IMR-90 (cell line): ENCODE data around the gene SPDYE4. TPM values are rescaled to one million over a fixed set of nuclear protein-coding genes. Genes with fewer than 3 reads are reported as not detected.

Source experiments
- ATAC-seq: fragments of 200-7000 bp; cut with Tn5 transposase; 2 replicates; pipeline ENCODE4 v1.9.1; 2020; ENCODE audit warnings: low read depth, mild to moderate bottlenecking, moderate library complexity
- BruUV-seq: library from RNA; stranded (reverse); fragments of 400-500 nt; replicated peaks from 2 replicates; lab custom pipeline; 2021; lab: Mats Ljungman, UMichigan
- CTCF ChIA-PET: fragments of 300-600 bp; formaldehyde crosslinking; extraction: SDS; loops from one replicate; lab custom pipeline; 2021; ENCODE audit warnings: antibody characterized with exemption; lab: Yijun Ruan, JAX
- POLR2A ChIA-PET: fragments of 300-600 bp; sonication (Branson Sonifier 250); formaldehyde crosslinking; loops from one replicate; lab custom pipeline; 2022; ENCODE audit warnings: antibody characterized with exemption; ENCODE audit not compliant: unreplicated experiment; lab: Charles Lee
- DNase-seq: peaks from one replicate; pipeline ENCODE4 v3.0.0; 2013
- H2AFZ ChIP-seq: replicated peaks from 2 replicates; pipeline ENCODE3; 2013; ENCODE audit warnings: low read length, mild to moderate bottlenecking; ENCODE audit not compliant: poor library complexity
- H2AK5ac ChIP-seq: 2 replicates; pipeline ENCODE4 v1.6.1; 2013; ENCODE audit warnings: low read depth, low read length, inconsistent platforms
- H2AK9ac ChIP-seq: replicated peaks from 2 replicates; pipeline ENCODE3; 2013; ENCODE audit warnings: mild to moderate bottlenecking, low read depth, low read length, moderate library complexity; ENCODE audit not compliant: poor library complexity
- H2BK120ac ChIP-seq: 2 replicates; pipeline ENCODE4 v1.6.1; 2013; ENCODE audit warnings: low read depth, low read length, inconsistent platforms
- H2BK15ac ChIP-seq: 3 replicates; pipeline ENCODE4 v1.6.1; 2013; ENCODE audit warnings: low read depth, low read length, inconsistent platforms
- H2BK20ac ChIP-seq: 2 replicates; pipeline ENCODE4 v1.6.1; 2013; ENCODE audit warnings: low read depth, mild to moderate bottlenecking, inconsistent platforms, low read length, moderate library complexity
- H2BK5ac ChIP-seq: 2 replicates; pipeline ENCODE4 v1.6.1; 2013; ENCODE audit warnings: mild to moderate bottlenecking, low read depth, low read length, inconsistent platforms; ENCODE audit not compliant: poor library complexity, severe bottlenecking
- H3K14ac ChIP-seq: replicated peaks from 2 replicates; pipeline ENCODE4 v1.6.1; 2013; ENCODE audit warnings: low read depth, low read length, inconsistent platforms
- H3K18ac ChIP-seq: 2 replicates; pipeline ENCODE4 v1.6.1; 2013; ENCODE audit warnings: low read depth, low read length, control low read depth
- H3K23ac ChIP-seq: 2 replicates; pipeline ENCODE4 v1.6.1; 2013; ENCODE audit warnings: low read depth, low read length, inconsistent platforms
- H3K27ac ChIP-seq: 2 replicates; pipeline ENCODE4 v1.5.1; 2013; ENCODE audit warnings: mild to moderate bottlenecking, control low read depth, low read length; ENCODE audit not compliant: insufficient read depth
- H3K27me3 ChIP-seq: 2 replicates; pipeline ENCODE4 v1.6.1; 2013; ENCODE audit warnings: low read length; ENCODE audit not compliant: control insufficient read depth, insufficient read depth
- H3K36me3 ChIP-seq: 2 replicates; pipeline ENCODE4 v1.6.1; 2013; ENCODE audit warnings: low read length, mixed read lengths; ENCODE audit not compliant: control insufficient read depth, insufficient read depth
- H3K4ac ChIP-seq: 2 replicates; pipeline ENCODE4 v1.6.1; 2013; ENCODE audit warnings: low read depth, low read length, inconsistent platforms
- H3K4me1 ChIP-seq: 2 replicates; pipeline ENCODE4 v1.6.1; 2013; ENCODE audit warnings: low read length, mixed read lengths; ENCODE audit not compliant: control insufficient read depth, insufficient read depth
- H3K4me2 ChIP-seq: 2 replicates; pipeline ENCODE4 v1.6.1; 2013; ENCODE audit warnings: low read depth, mild to moderate bottlenecking, control low read depth, low read length, moderate library complexity
- H3K4me3 ChIP-seq: 2 replicates; pipeline ENCODE4 v1.5.1; 2013; ENCODE audit warnings: low read depth, mild to moderate bottlenecking, control low read depth, low read length, moderate library complexity; ENCODE audit not compliant: insufficient read depth
- H3K56ac ChIP-seq: 2 replicates; pipeline ENCODE4 v1.6.1; 2013; ENCODE audit warnings: low read length, inconsistent platforms; ENCODE audit not compliant: insufficient read depth; ENCODE audit errors: extremely low read depth
- H3K79me1 ChIP-seq, 2 experiments: 2 replicates each; pipeline ENCODE4 v1.6.1; 2013; ENCODE audit warnings: low read length in 2 of 2, inconsistent platforms in 1 of 2, low read depth in 1 of 2
- H3K9ac ChIP-seq: 2 replicates; pipeline ENCODE4 v1.6.1; 2013; ENCODE audit warnings: low read depth, low read length, control low read depth
- H3K9me1 ChIP-seq: 2 replicates; pipeline ENCODE4 v1.6.1; 2013; ENCODE audit warnings: low read length, inconsistent platforms; ENCODE audit not compliant: insufficient read depth
- H3K9me3 ChIP-seq: 2 replicates; pipeline ENCODE4 v1.6.1; 2013; ENCODE audit warnings: low read length; ENCODE audit not compliant: control insufficient read depth, insufficient read depth
- H4K20me1 ChIP-seq: 2 replicates; pipeline ENCODE4 v1.6.1; 2013; ENCODE audit warnings: low read length, inconsistent platforms; ENCODE audit not compliant: insufficient read depth
- H4K5ac ChIP-seq: 2 replicates; pipeline ENCODE4 v1.6.1; 2013; ENCODE audit warnings: mild to moderate bottlenecking, low read depth, low read length, control low read depth
- H4K8ac ChIP-seq, 2 experiments: 2 replicates each; pipeline ENCODE4 v1.6.1; 2013; ENCODE audit warnings: low read depth in 2 of 2, low read length in 2 of 2, control low read depth in 1 of 2, inconsistent platforms in 1 of 2
- H4K91ac ChIP-seq: 2 replicates; pipeline ENCODE4 v1.6.1; 2013; ENCODE audit warnings: low read depth, low read length, inconsistent platforms; ENCODE audit not compliant: insufficient read depth
- BHLHE40 ChIP-seq: fragments of 150-350 bp; IDR thresholded peaks from 2 replicates; pipeline ENCODE4 v1.6.1; 2016; ENCODE audit warnings: mild to moderate bottlenecking, low read depth, low read length
- CEBPB ChIP-seq: IDR thresholded peaks from 2 replicates; pipeline ENCODE4 v1.6.1; 2012; ENCODE audit warnings: low read depth, low read length, improper control_type of control experiment
- CHD1 ChIP-seq: IDR thresholded peaks from 2 replicates; pipeline ENCODE4 v1.6.1; 2012; ENCODE audit warnings: low read depth, low read length, improper control_type of control experiment
- FOS ChIP-seq: fragments of 150-350 bp; IDR thresholded peaks from 2 replicates; pipeline ENCODE4 v1.6.1; 2016; ENCODE audit warnings: low read depth, low read length
- MAFK ChIP-seq: IDR thresholded peaks from 2 replicates; pipeline ENCODE4 v1.6.1; 2012; ENCODE audit warnings: low read depth, low read length, improper control_type of control experiment
- MAZ ChIP-seq: IDR thresholded peaks from 2 replicates; pipeline ENCODE4 v1.6.1; 2012; ENCODE audit warnings: low read depth, mild to moderate bottlenecking, low read length, improper control_type of control experiment, moderate library complexity, borderline replicate concordance
- MXI1 ChIP-seq: IDR thresholded peaks from 2 replicates; pipeline ENCODE4 v1.6.1; 2012; ENCODE audit warnings: low read depth, mild to moderate bottlenecking, low read length, moderate library complexity, borderline replicate concordance
- NFE2L2 ChIP-seq: fragments of 150-350 bp; IDR thresholded peaks from 2 replicates; pipeline ENCODE4 v1.6.1; 2016; ENCODE audit warnings: low read depth, mild to moderate bottlenecking, low read length
- POLR2A ChIP-seq: IDR thresholded peaks from 2 replicates; pipeline ENCODE4 v1.6.1; 2012; ENCODE audit warnings: mild to moderate bottlenecking, low read depth, low read length
- RAD21 ChIP-seq: IDR thresholded peaks from 2 replicates; pipeline ENCODE4 v1.6.1; 2012; ENCODE audit warnings: low read length, improper control_type of control experiment
- RCOR1 ChIP-seq: IDR thresholded peaks from 2 replicates; pipeline ENCODE4 v1.6.1; 2012; ENCODE audit warnings: mild to moderate bottlenecking, low read length, improper control_type of control experiment; ENCODE audit not compliant: insufficient replicate concordance
- RFX5 ChIP-seq: IDR thresholded peaks from 2 replicates; pipeline ENCODE4 v1.8.0; 2012; ENCODE audit warnings: low read depth, mild to moderate bottlenecking, low read length, moderate library complexity
- SMC3 ChIP-seq: fragments of 150-350 bp; IDR thresholded peaks from 2 replicates; pipeline ENCODE4 v1.6.1; 2016; ENCODE audit warnings: low read depth, mild to moderate bottlenecking, antibody characterized with exemption, low read length, moderate library complexity
- WGBS, 2 experiments: methylation state at CpG; one replicate each; pipeline versions ENCODE4 v1.1.5 to v1.1.7; 2013; ENCODE audit warnings: missing lambda C conversion rate in 2 of 2; ENCODE audit not compliant: insufficient read length in 1 of 2; ENCODE audit errors: extremely low coverage in 2 of 2; 5-methylcytosine and 5-hydroxymethylcytosine counted together
- dilution Hi-C: fragments of 300-500 bp; cut with HindIII; formaldehyde crosslinking; loops from one replicate; pipeline ENCODE4 v1.14.3; 2018; ENCODE audit warnings: low sequenced_read_pairs; ENCODE audit not compliant: unreplicated experiment
- in situ Hi-C: fragments of 300-500 bp; cut with MboI; formaldehyde crosslinking; loops from 3 replicates; pipeline ENCODE4 v1.14.3; 2019; ENCODE audit warnings: low sequenced_read_pairs, inconsistent platforms, mixed read lengths
- intact Hi-C: fragments of 100-400 bp; cut with micrococcal nuclease; formaldehyde crosslinking; loops from 2 replicates; pipeline ENCODE4 v1.10.0; 2022
- polyA plus RNA-seq, 3 experiments: library from polyadenylated mRNA; depleted of rRNA; stranded (reverse); fragments of >200 nt; gene quantifications; 2 replicates each; pipeline ENCODE4 v1.2.3, GENCODE V29; 2012; ENCODE audit warnings: low replicate concordance in 1 of 3
- total RNA-seq: library from RNA; depleted of rRNA; stranded (reverse); fragments of >200 nt; gene quantifications from 2 replicates; pipeline ENCODE4 v1.2.3, GENCODE V29; 2012
- TF ChIP-seq, protein P1 (sequence below): fragments of 150-350 bp; IDR thresholded peaks from 2 replicates; pipeline ENCODE4 v1.6.1; 2017; ENCODE audit warnings: mild to moderate bottlenecking, antibody characterized with exemption, low read length, low read depth
- TF ChIP-seq, protein P2 (sequence below): conservative IDR thresholded peaks from 2 replicates; pipeline ENCODE4 v1.5.1; 2012; ENCODE audit warnings: mild to moderate bottlenecking, low read depth, low read length, improper control_type of control experiment
- TF ChIP-seq, protein P3 (sequence below): fragments of 150-350 bp; IDR thresholded peaks from 2 replicates; pipeline ENCODE4 v1.6.1; 2016; ENCODE audit warnings: low read depth, mild to moderate bottlenecking, low read length, moderate library complexity, borderline replicate concordance

Gene SPDYE4
- total and polyA plus RNA-seq, 2 of the 4 experiments (the other 2 are of a cell fraction): not detected

DNA sequence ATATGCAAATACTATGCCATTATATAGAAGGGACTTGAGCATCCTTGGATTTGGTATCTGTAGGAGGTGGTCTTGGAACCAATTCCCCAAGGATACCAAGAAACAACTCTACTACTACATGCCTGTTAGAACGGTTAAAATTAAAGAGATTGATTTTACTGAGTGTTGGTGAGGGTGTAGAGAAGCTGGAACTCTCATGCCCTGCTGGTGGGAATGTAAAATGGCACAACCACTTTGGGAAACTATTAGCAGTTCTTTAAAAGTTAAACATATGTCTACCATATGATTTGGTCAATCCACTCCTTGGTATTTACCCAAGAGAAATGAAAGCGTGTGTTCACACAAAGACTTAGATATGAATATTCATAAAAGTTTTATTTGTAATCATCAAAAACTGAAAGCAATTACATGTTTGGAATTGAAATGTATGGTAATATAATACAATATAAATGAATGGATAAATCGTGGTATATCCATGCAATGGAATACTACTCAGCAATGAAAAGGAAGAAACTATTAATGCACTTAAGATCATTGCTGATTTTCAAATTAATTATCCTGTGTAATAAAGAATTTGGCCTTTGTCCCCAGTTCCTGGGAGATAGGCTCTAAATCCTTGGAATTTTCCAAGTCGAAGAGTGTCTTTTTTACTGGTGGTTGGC lies 33.0 kb upstream of the SPDYE4 start:
- no peak overlapping the region for H2AFZ ChIP-seq
- no peak overlapping the region for H2AK9ac ChIP-seq
- no peak overlapping the region for H4K5ac ChIP-seq
- TF ChIP-seq, protein P1, sequence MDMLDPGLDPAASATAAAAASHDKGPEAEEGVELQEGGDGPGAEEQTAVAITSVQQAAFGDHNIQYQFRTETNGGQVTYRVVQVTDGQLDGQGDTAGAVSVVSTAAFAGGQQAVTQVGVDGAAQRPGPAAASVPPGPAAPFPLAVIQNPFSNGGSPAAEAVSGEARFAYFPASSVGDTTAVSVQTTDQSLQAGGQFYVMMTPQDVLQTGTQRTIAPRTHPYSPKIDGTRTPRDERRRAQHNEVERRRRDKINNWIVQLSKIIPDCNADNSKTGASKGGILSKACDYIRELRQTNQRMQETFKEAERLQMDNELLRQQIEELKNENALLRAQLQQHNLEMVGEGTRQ: no peak
- TF ChIP-seq MAFK (no peak), RCOR1 (no peak), RAD21 (no peak), POLR2A (no peak), SMC3 (no peak), BHLHE40 (no peak), RFX5 (no peak), MXI1 (no peak), CEBPB (no peak), MAZ (no peak), NFE2L2 (no peak), FOS (no peak), CHD1 (no peak)
- TF ChIP-seq, protein P2, sequence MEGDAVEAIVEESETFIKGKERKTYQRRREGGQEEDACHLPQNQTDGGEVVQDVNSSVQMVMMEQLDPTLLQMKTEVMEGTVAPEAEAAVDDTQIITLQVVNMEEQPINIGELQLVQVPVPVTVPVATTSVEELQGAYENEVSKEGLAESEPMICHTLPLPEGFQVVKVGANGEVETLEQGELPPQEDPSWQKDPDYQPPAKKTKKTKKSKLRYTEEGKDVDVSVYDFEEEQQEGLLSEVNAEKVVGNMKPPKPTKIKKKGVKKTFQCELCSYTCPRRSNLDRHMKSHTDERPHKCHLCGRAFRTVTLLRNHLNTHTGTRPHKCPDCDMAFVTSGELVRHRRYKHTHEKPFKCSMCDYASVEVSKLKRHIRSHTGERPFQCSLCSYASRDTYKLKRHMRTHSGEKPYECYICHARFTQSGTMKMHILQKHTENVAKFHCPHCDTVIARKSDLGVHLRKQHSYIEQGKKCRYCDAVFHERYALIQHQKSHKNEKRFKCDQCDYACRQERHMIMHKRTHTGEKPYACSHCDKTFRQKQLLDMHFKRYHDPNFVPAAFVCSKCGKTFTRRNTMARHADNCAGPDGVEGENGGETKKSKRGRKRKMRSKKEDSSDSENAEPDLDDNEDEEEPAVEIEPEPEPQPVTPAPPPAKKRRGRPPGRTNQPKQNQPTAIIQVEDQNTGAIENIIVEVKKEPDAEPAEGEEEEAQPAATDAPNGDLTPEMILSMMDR: no peak
- TF ChIP-seq, protein P3, sequence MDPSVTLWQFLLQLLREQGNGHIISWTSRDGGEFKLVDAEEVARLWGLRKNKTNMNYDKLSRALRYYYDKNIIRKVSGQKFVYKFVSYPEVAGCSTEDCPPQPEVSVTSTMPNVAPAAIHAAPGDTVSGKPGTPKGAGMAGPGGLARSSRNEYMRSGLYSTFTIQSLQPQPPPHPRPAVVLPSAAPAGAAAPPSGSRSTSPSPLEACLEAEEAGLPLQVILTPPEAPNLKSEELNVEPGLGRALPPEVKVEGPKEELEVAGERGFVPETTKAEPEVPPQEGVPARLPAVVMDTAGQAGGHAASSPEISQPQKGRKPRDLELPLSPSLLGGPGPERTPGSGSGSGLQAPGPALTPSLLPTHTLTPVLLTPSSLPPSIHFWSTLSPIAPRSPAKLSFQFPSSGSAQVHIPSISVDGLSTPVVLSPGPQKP: no peak
- WGBS, 2 experiments: no CpG with 5 or more reads among the region's 4 CpGs
- H3K14ac ChIP-seq: no peak overlapping the region
- peaks cover 5% of the 10 kb centered on the region; the same call in 1 of the 2 replicates for H3K9me3 ChIP-seq
- no peak overlapping the region for H2BK20ac ChIP-seq
- H2AK5ac ChIP-seq: no peak overlapping the region
- DNase-seq (no peak), ATAC-seq (no peak)
- H3K4ac ChIP-seq: no peak overlapping the region
- no peaks in the 10 kb centered on the region for H4K20me1 ChIP-seq
- H3K56ac ChIP-seq: no peak overlapping the region
- H3K27ac ChIP-seq: no peak overlapping the region
- intact Hi-C loops: no loop called here
- no peaks in the 10 kb centered on the region; the same call in 1 of the 2 replicates for H3K27me3 ChIP-seq
- in situ Hi-C loops: loop anchor here (25.0 kb wide), 1 partner anchor 746 kb away; no protein-coding TSS in a partner anchor
- no TSS peak for BruUV-seq
- no peaks in the 10 kb centered on the region for H3K4me1 ChIP-seq
- H2BK15ac ChIP-seq: no peak overlapping the region
- H3K18ac ChIP-seq: no peak overlapping the region
- H2BK5ac ChIP-seq: no peak overlapping the region
- H3K9me1 ChIP-seq: no peaks in the 10 kb centered on the region
- no peaks in the 10 kb centered on the region for H3K79me1 ChIP-seq
- no peak overlapping the region for H4K91ac ChIP-seq
- no peaks in the 10 kb centered on the region for H3K36me3 ChIP-seq
- ChIA-PET POLR2A (no interaction called here), CTCF (no interaction called here)
- H2BK120ac ChIP-seq: no peak overlapping the region
- H3K9ac ChIP-seq: no peak overlapping the region
- no peak overlapping the region for H4K8ac ChIP-seq
- dilution Hi-C loops: no loop called here
- H3K23ac ChIP-seq: no peak overlapping the region
- no peak overlapping the region for H3K4me3 ChIP-seq
- no peak overlapping the region for H3K4me2 ChIP-seq
